ENCODE measurements around the gene CNRIP1.

DNA sequence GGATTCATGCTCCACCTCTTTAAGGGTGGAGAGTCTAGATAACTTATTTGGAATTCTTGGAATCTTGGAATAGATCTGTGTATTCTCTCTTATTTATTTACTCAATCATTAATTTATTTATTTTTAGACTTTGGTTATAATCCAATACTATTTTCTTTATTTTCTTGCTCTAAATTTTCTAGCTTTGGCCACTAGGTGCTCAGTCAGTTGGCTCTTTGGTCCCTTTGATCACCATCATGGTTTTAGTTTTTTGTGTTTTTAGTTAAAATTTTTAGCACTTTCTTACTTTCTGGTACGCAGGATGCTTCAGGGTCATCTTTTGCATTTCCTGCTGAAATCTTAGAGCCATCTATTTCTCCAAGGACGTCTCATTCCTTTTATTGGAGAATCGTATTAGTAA is 40.1 kb upstream of the CNRIP1 start:
- TF ChIP-seq, protein P1, sequence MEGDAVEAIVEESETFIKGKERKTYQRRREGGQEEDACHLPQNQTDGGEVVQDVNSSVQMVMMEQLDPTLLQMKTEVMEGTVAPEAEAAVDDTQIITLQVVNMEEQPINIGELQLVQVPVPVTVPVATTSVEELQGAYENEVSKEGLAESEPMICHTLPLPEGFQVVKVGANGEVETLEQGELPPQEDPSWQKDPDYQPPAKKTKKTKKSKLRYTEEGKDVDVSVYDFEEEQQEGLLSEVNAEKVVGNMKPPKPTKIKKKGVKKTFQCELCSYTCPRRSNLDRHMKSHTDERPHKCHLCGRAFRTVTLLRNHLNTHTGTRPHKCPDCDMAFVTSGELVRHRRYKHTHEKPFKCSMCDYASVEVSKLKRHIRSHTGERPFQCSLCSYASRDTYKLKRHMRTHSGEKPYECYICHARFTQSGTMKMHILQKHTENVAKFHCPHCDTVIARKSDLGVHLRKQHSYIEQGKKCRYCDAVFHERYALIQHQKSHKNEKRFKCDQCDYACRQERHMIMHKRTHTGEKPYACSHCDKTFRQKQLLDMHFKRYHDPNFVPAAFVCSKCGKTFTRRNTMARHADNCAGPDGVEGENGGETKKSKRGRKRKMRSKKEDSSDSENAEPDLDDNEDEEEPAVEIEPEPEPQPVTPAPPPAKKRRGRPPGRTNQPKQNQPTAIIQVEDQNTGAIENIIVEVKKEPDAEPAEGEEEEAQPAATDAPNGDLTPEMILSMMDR (IDR thresholded peaks at IDR 0.05), result no peak
- TF ChIP-seq POLR2A (IDR thresholded peaks at IDR 0.05), result no peak
